Measurements from ENCODE around the gene TNNI3.
"Not testable (repeated sequence)": the region's sequence is repeated elsewhere in the genome, so short reads cannot be mapped to it uniquely, and the experiment has no call there.

The TNNI3 gene

GRCh38 chr19:55158848-55159749 is 1.6 kb upstream of the TNNI3 start:
- H3K27me3 ChIP-seq (ENCODE audit: control insufficient read depth in 2 of 2, insufficient read depth in 2 of 2, low read length in 2 of 2): peaks cover 6 to 15% of the 10 kb centered on the region in 2 donors
- peaks cover 3% of the 10 kb centered on the region in 2 donors for H3K4me1 ChIP-seq (ENCODE audit: control insufficient read depth in 2 of 2, insufficient read depth in 2 of 2, low read length in 2 of 2)
- no peak overlapping the region for H3K4me3 ChIP-seq (ENCODE audit: low read length in 2 of 2)
- no peak overlapping the region for H3K9ac ChIP-seq (ENCODE audit: low read depth in 1 of 2, low read length in 2 of 2)
- H3K9me3 ChIP-seq (ENCODE audit: control insufficient read depth in 2 of 2, low read length in 2 of 2): no peaks in the 10 kb centered on the region
- H3K36me3 ChIP-seq (ENCODE audit: control insufficient read depth in 2 of 2, insufficient read depth in 2 of 2, low read length in 2 of 2): no peaks in the 10 kb centered on the region
- H3K27ac ChIP-seq (ENCODE audit: low read depth in 2 of 2, low read length in 2 of 2): no peak overlapping the region

GRCh38 chr19:55158423-55158822 is 891 bp upstream of the TNNI3 start:
- Histone ChIP-seq H3K27me3 (ENCODE audit: control insufficient read depth in 2 of 2, insufficient read depth in 2 of 2, low read length in 2 of 2) (peaks cover 6 to 13% of the 10 kb centered on the region in 2 donors), H3K9ac (ENCODE audit: low read depth in 1 of 2, low read length in 2 of 2) (no peak overlapping the region), H3K4me1 (ENCODE audit: control insufficient read depth in 2 of 2, insufficient read depth in 2 of 2, low read length in 2 of 2) (peaks cover 3% of the 10 kb centered on the region in 2 donors), H3K36me3 (ENCODE audit: control insufficient read depth in 2 of 2, insufficient read depth in 2 of 2, low read length in 2 of 2) (no peaks in the 10 kb centered on the region), H3K4me3 (ENCODE audit: low read length in 2 of 2) (no peak overlapping the region), H3K9me3 (ENCODE audit: control insufficient read depth in 2 of 2, low read length in 2 of 2) (no peaks in the 10 kb centered on the region), H3K27ac (ENCODE audit: low read depth in 2 of 2, low read length in 2 of 2) (no peak overlapping the region)

GRCh38 chr19:55156202-55157063 is 1.1 kb downstream of the TNNI3 start:
- no peak overlapping the region for H3K4me3 ChIP-seq (ENCODE audit: low read length in 2 of 2)
- H3K9ac ChIP-seq (ENCODE audit: low read depth in 1 of 2, low read length in 2 of 2): no peak overlapping the region
- H3K27me3 ChIP-seq (ENCODE audit: control insufficient read depth in 2 of 2, insufficient read depth in 2 of 2, low read length in 2 of 2): peaks cover 6% of the 10 kb centered on the region in 2 donors

GRCh38 chr19:55155784-55156183 is 1.7 kb downstream of the TNNI3 start:
- H3K9ac ChIP-seq (ENCODE audit: low read depth in 1 of 2, low read length in 2 of 2); H3K36me3 ChIP-seq (ENCODE audit: control insufficient read depth in 2 of 2, insufficient read depth in 2 of 2, low read length in 2 of 2); H3K27ac ChIP-seq (ENCODE audit: low read depth in 2 of 2, low read length in 2 of 2); H3K9me3 ChIP-seq (ENCODE audit: control insufficient read depth in 2 of 2, low read length in 2 of 2); H3K4me3 ChIP-seq (ENCODE audit: low read length in 2 of 2); H3K27me3 ChIP-seq (ENCODE audit: control insufficient read depth in 2 of 2, insufficient read depth in 2 of 2, low read length in 2 of 2); H3K4me1 ChIP-seq (ENCODE audit: control insufficient read depth in 2 of 2, insufficient read depth in 2 of 2, low read length in 2 of 2): not testable (repeated sequence)

More at GRCh38 chr19:55156202-55157063, 1.1 kb downstream of the TNNI3 start:
- Histone ChIP-seq H3K36me3 (ENCODE audit: control insufficient read depth in 2 of 2, insufficient read depth in 2 of 2, low read length in 2 of 2) (no peaks in the 10 kb centered on the region), H3K4me1 (ENCODE audit: control insufficient read depth in 2 of 2, insufficient read depth in 2 of 2, low read length in 2 of 2) (peaks cover 3% of the 10 kb centered on the region in 2 donors), H3K27ac (ENCODE audit: low read depth in 2 of 2, low read length in 2 of 2) (no peak overlapping the region), H3K9me3 (ENCODE audit: control insufficient read depth in 2 of 2, low read length in 2 of 2) (no peaks in the 10 kb centered on the region)

- H3K27me3 ChIP-seq (ENCODE audit: control insufficient read depth in 2 of 2, insufficient read depth in 2 of 2, low read length in 2 of 2): peaks cover 8 to 9% of the 10 kb centered on the region in 2 donors
- peaks cover 3% of the 10 kb centered on the region in 2 donors for H3K4me1 ChIP-seq (ENCODE audit: control insufficient read depth in 2 of 2, insufficient read depth in 2 of 2, low read length in 2 of 2)
- H3K9ac ChIP-seq (ENCODE audit: low read depth in 1 of 2, low read length in 2 of 2): no peak overlapping the region
- H3K4me3 ChIP-seq (ENCODE audit: low read length in 2 of 2): no peak overlapping the region
- H3K27ac ChIP-seq (ENCODE audit: low read depth in 2 of 2, low read length in 2 of 2): no peak overlapping the region
- no peaks in the 10 kb centered on the region for H3K9me3 ChIP-seq (ENCODE audit: control insufficient read depth in 2 of 2, low read length in 2 of 2)
- no peaks in the 10 kb centered on the region for H3K36me3 ChIP-seq (ENCODE audit: control insufficient read depth in 2 of 2, insufficient read depth in 2 of 2, low read length in 2 of 2)
Measured at GRCh38 chr19:55153652-55154264, 3.8 kb downstream of the TNNI3 start.

GRCh38 chr19:55152017-55152416 is 5.5 kb downstream of the TNNI3 start:
- H3K36me3 ChIP-seq (ENCODE audit: control insufficient read depth in 2 of 2, insufficient read depth in 2 of 2, low read length in 2 of 2): no peaks in the 10 kb centered on the region
- no peaks in the 10 kb centered on the region for H3K9me3 ChIP-seq (ENCODE audit: control insufficient read depth in 2 of 2, low read length in 2 of 2)
- no peak overlapping the region for H3K27ac ChIP-seq (ENCODE audit: low read depth in 2 of 2, low read length in 2 of 2)
- peaks cover 8 to 19% of the 10 kb centered on the region in 2 donors for H3K27me3 ChIP-seq (ENCODE audit: control insufficient read depth in 2 of 2, insufficient read depth in 2 of 2, low read length in 2 of 2)
- H3K4me1 ChIP-seq (ENCODE audit: control insufficient read depth in 2 of 2, insufficient read depth in 2 of 2, low read length in 2 of 2): peaks cover 3% of the 10 kb centered on the region in 2 donors
- no peak overlapping the region for H3K4me3 ChIP-seq (ENCODE audit: low read length in 2 of 2)
- no peak overlapping the region for H3K9ac ChIP-seq (ENCODE audit: low read depth in 1 of 2, low read length in 2 of 2)

- Histone ChIP-seq H3K27ac (ENCODE audit: low read depth in 2 of 2, low read length in 2 of 2) (no peak within 1 kb of the TSS), H3K9me3 (ENCODE audit: control insufficient read depth in 2 of 2, low read length in 2 of 2) (no peaks in the 10 kb centered on the region), H3K4me3 (ENCODE audit: low read length in 2 of 2) (no peak within 1 kb of the TSS), H3K27me3 (ENCODE audit: control insufficient read depth in 2 of 2, insufficient read depth in 2 of 2, low read length in 2 of 2) (peaks cover 10 to 23% of the 10 kb centered on the region in 2 donors), H3K9ac (ENCODE audit: low read depth in 1 of 2, low read length in 2 of 2) (no peak within 1 kb of the TSS), H3K36me3 (ENCODE audit: control insufficient read depth in 2 of 2, insufficient read depth in 2 of 2, low read length in 2 of 2) (no peaks in the 10 kb centered on the region), H3K4me1 (ENCODE audit: control insufficient read depth in 2 of 2, insufficient read depth in 2 of 2, low read length in 2 of 2) (no peaks in the 10 kb centered on the region)
Measured at GRCh38 chr19:55149078-55150003, 8.2 kb downstream of the TNNI3 start, which contains the start of gene TNNT1. TNNT1 (minus strand) TSS chr19:55149206; CDS start chr19:55147157, 2,049 bp downstream.

- no peak overlapping the region for H3K9ac ChIP-seq (ENCODE audit: low read depth in 1 of 2, low read length in 2 of 2)
- H3K27me3 ChIP-seq (ENCODE audit: control insufficient read depth in 2 of 2, insufficient read depth in 2 of 2, low read length in 2 of 2): peaks cover 16 to 23% of the 10 kb centered on the region in 2 donors
- H3K4me1 ChIP-seq (ENCODE audit: control insufficient read depth in 2 of 2, insufficient read depth in 2 of 2, low read length in 2 of 2): no peaks in the 10 kb centered on the region
- no peak overlapping the region for H3K4me3 ChIP-seq (ENCODE audit: low read length in 2 of 2)
- H3K9me3 ChIP-seq (ENCODE audit: control insufficient read depth in 2 of 2, low read length in 2 of 2): no peaks in the 10 kb centered on the region
- no peaks in the 10 kb centered on the region for H3K36me3 ChIP-seq (ENCODE audit: control insufficient read depth in 2 of 2, insufficient read depth in 2 of 2, low read length in 2 of 2)
- H3K27ac ChIP-seq (ENCODE audit: low read depth in 2 of 2, low read length in 2 of 2): no peak overlapping the region
Measured at GRCh38 chr19:55147545-55148251, 9.8 kb downstream of the TNNI3 start.
